B cell (primary cell): ENCODE results near the gene NUP98. TPM values are rescaled to one million over a fixed set of nuclear protein-coding genes. Genes with fewer than 3 reads are reported as not detected.

ENCODE experiments used
- ATAC-seq: fragments of 200-7000 bp; cut with Tn5 transposase; one replicate; pipeline ENCODE4 v1.10.0; 2021; ENCODE audit warnings: low read depth, mild to moderate bottlenecking, moderate number of reproducible peaks, moderate library complexity
- CTCF ChIA-PET: fragments of 350-600 bp; sonication (Branson Sonifier 250); formaldehyde crosslinking; loops from one replicate; lab custom pipeline; 2021; ENCODE audit warnings: antibody characterized with exemption, inconsistent platforms; lab: Charles Lee
- POLR2A ChIA-PET: fragments of 350-600 bp; sonication (Branson Sonifier 250); formaldehyde crosslinking; loops from one replicate; lab custom pipeline; 2021; ENCODE audit warnings: antibody characterized with exemption; lab: Charles Lee
- DNase-seq: peaks from one replicate; pipeline ENCODE4 v3.0.0; 2013
- H2AFZ ChIP-seq: 2 replicates; pipeline ENCODE4 v1.6.1; 2012; ENCODE audit warnings: mild to moderate bottlenecking, low read depth, low read length; ENCODE audit not compliant: insufficient read depth, poor library complexity, severe bottlenecking
- H3K27ac ChIP-seq, 2 donors: 1 replicate in 1 of 2; 2 replicates in 1 of 2; pipeline ENCODE4 v1.5.1; 2012 to 2013; ENCODE audit warnings: low read length in 2 of 2, mild to moderate bottlenecking in 2 of 2, moderate library complexity in 1 of 2
- H3K27me3 ChIP-seq, 4 experiments: fragments of 200-600 bp in 1 of 4; sonication (generic) in 1 of 4; replicated peaks in 1 of 4; 1 replicate in 2 of 4; 2 replicates in 2 of 4; pipeline versions ENCODE4 v1.6.1 to v1.7.0; 2013 to 2016; ENCODE audit warnings: low read length in 3 of 4, mild to moderate bottlenecking in 2 of 4, mixed read lengths in 1 of 4, moderate library complexity in 1 of 4; ENCODE audit not compliant: insufficient read depth in 4 of 4, control insufficient read depth in 3 of 4; ENCODE audit errors: control extremely low read depth in 1 of 4
- H3K36me3 ChIP-seq, 2 experiments: replicated peaks in 1 of 2; 1 replicate in 1 of 2; 2 replicates in 1 of 2; pipeline versions ENCODE4 v1.6.1 to v1.7.1; 2013; ENCODE audit warnings: low read length in 1 of 2; ENCODE audit not compliant: insufficient read depth in 2 of 2, control insufficient read depth in 1 of 2; ENCODE audit errors: control extremely low read depth in 1 of 2, extremely low read depth in 1 of 2
- H3K4me1 ChIP-seq, 2 donors: fragments of 200-600 bp in 1 of 2; sonication (generic) in 1 of 2; 1 replicate in 1 of 2; 2 replicates in 1 of 2; pipeline versions ENCODE4 v1.5.1 to v1.6.1; 2013 to 2017; ENCODE audit warnings: low read length in 2 of 2; ENCODE audit not compliant: control insufficient read depth in 2 of 2, insufficient read depth in 2 of 2
- H3K4me2 ChIP-seq: replicated peaks from 2 replicates; pipeline ENCODE3; 2012; ENCODE audit warnings: mild to moderate bottlenecking, low read depth, low read length; ENCODE audit not compliant: poor library complexity, severe bottlenecking
- H3K4me3 ChIP-seq, 5 experiments: fragments of 200-600 bp in 1 of 5; sonication (generic) in 1 of 5; 1 replicate in 3 of 5; 2 replicates in 2 of 5; pipeline versions ENCODE4 v1.5.1 to v1.7.0; 2011 to 2016; ENCODE audit warnings: low read length in 4 of 5, mild to moderate bottlenecking in 4 of 5, low read depth in 2 of 5, control low read depth in 1 of 5, moderate library complexity in 1 of 5; ENCODE audit not compliant: insufficient read depth in 1 of 5; ENCODE audit errors: control extremely low read depth in 1 of 5, extremely low read depth in 1 of 5
- H3K79me2 ChIP-seq: fragments of 200-600 bp; sonication (generic); one replicate; pipeline ENCODE4 v1.6.0; 2016; ENCODE audit warnings: low read length; ENCODE audit not compliant: control insufficient read depth, insufficient read depth
- H3K9ac ChIP-seq: fragments of 200-600 bp; sonication (generic); 2 replicates; pipeline ENCODE4 v1.6.1; 2017; ENCODE audit warnings: mild to moderate bottlenecking, low read length, moderate library complexity
- H3K9me3 ChIP-seq, 3 donors: one replicate each; pipeline versions ENCODE4 v1.6.1 to v1.7.1; 2013; ENCODE audit warnings: low read length in 2 of 3; ENCODE audit not compliant: control insufficient read depth in 2 of 3, insufficient read depth in 1 of 3; ENCODE audit errors: control extremely low read depth in 1 of 3
- H4K20me1 ChIP-seq: 2 replicates; pipeline ENCODE4 v1.6.0; 2012; ENCODE audit warnings: mild to moderate bottlenecking, low read length; ENCODE audit not compliant: insufficient read depth, control insufficient read depth, poor library complexity, severe bottlenecking
- H3K27ac Mint-ChIP-seq: one replicate; pipeline ENCODE4 v1.8.0; 2021; ENCODE audit warnings: mixed read lengths
- H3K27me3 Mint-ChIP-seq: one replicate; pipeline ENCODE4 v1.8.0; 2021; ENCODE audit warnings: mixed read lengths
- H3K4me1 Mint-ChIP-seq: one replicate; pipeline ENCODE4 v1.8.0; 2021; ENCODE audit warnings: mixed read lengths
- H3K4me3 Mint-ChIP-seq: one replicate; pipeline ENCODE4 v1.8.0; 2021; ENCODE audit warnings: mixed read lengths
- H3K9me3 Mint-ChIP-seq: one replicate; pipeline ENCODE4 v1.8.0; 2022; ENCODE audit warnings: mixed read lengths; ENCODE audit not compliant: insufficient read depth
- CTCF ChIP-seq: fragments of 200-600 bp; IDR thresholded peaks from one replicate; pipeline ENCODE4 v1.8.0; 2022; ENCODE audit warnings: antibody characterized with exemption, mild to moderate bottlenecking
- EZH2 ChIP-seq: IDR thresholded peaks from 2 replicates; pipeline ENCODE4 v1.6.1; 2012; ENCODE audit warnings: borderline replicate concordance, low read depth, mild to moderate bottlenecking, moderate library complexity, low read length; ENCODE audit not compliant: insufficient read depth, poor library complexity, severe bottlenecking
- WGBS: methylation state at CpG from one replicate; pipeline ENCODE4 v1.1.5; 2013; ENCODE audit warnings: missing lambda C conversion rate; ENCODE audit not compliant: insufficient coverage; 5-methylcytosine and 5-hydroxymethylcytosine counted together
- intact Hi-C: fragments of 100-400 bp; cut with micrococcal nuclease; formaldehyde crosslinking; loops from one replicate; pipeline ENCODE4 v1.10.0; 2022
- polyA plus RNA-seq: library from polyadenylated mRNA; depleted of rRNA; stranded (reverse); fragments of >200 nt; gene quantifications from 2 replicates; pipeline ENCODE4 v1.2.3, GENCODE V29; 2012
- total RNA-seq, 2 donors: library from RNA; stranded (reverse); fragments of 120-200 nt in 1 of 2; gene quantifications; 1 replicate in 1 of 2; 2 replicates in 1 of 2; pipeline versions ENCODE4 v1.2.3 to v1.2.4, GENCODE V29; 2013 to 2022

NUP98 gene
- total and polyA plus RNA-seq, 2 donors (not counting 1 experiment from before 2014, with no cell fraction given): 99.8 to 111 TPM

DNA sequence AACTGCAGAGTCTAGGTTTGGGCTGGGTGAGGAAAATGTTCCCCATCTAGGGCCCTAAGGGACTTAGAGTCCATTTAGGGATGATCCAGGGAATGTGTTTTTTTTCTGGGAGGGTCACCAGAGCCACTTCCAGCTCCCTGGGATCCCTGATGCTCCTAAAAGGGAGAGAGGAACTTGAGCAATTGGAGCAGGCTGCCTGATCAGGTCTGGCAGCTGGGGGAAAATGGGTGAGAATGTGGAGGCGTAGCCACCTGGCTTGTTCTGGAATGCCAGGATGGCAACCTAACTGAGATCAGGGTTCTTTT, 12.2 kb upstream of the NUP98 start:
- H3K27ac ChIP-seq: no peak overlapping the region
- H3K4me3 Mint-ChIP-seq: no peak overlapping the region
- H3K9me3 ChIP-seq: no peaks in the 10 kb centered on the region
- TF ChIP-seq EZH2 (no peak), CTCF (no peak)
- intact Hi-C loops: loop anchor here (2.0 to 5.0 kb wide), 2 partner anchors 25 to 47 kb away; no protein-coding TSS in a partner anchor
- no peaks in the 10 kb centered on the region for H3K9me3 Mint-ChIP-seq
- peaks cover 6 to 17% of the 10 kb centered on the region in 2 donors for H3K4me1 ChIP-seq
- H3K4me3 ChIP-seq: no peak overlapping the region
- H3K9ac ChIP-seq: no peak overlapping the region
- H3K27me3 ChIP-seq: no peaks in the 10 kb centered on the region
- H3K36me3 ChIP-seq: no peaks in the 10 kb centered on the region
- H3K4me2 ChIP-seq: no peak overlapping the region
- no peak overlapping the region for H3K27ac Mint-ChIP-seq
- WGBS: 100% methylated on average over 1 of the region's 1 CpG
- H2AFZ ChIP-seq: no peak overlapping the region
- H3K4me1 Mint-ChIP-seq: peaks cover 11% of the 10 kb centered on the region
- POLR2A ChIA-PET: interaction anchor here (1.0 to 2.6 kb wide), 2 partner anchors 31 to 263 kb away, joined by 3 to 19 read pairs; partner anchors contain the start of gene RHOG
- ATAC-seq (no peak), DNase-seq (no peak)
- CTCF ChIA-PET: interaction anchor here (0.9 to 8.7 kb wide), 20 partner anchors 8 to 264 kb away, joined by 3 to 85 read pairs (median 4); partner anchors contain the start of genes NUP98, RHOG and STIM1
- H3K79me2 ChIP-seq: peaks cover 9% of the 10 kb centered on the region
- no peaks in the 10 kb centered on the region for H4K20me1 ChIP-seq
- H3K27me3 Mint-ChIP-seq: no peaks in the 10 kb centered on the region

DNA sequence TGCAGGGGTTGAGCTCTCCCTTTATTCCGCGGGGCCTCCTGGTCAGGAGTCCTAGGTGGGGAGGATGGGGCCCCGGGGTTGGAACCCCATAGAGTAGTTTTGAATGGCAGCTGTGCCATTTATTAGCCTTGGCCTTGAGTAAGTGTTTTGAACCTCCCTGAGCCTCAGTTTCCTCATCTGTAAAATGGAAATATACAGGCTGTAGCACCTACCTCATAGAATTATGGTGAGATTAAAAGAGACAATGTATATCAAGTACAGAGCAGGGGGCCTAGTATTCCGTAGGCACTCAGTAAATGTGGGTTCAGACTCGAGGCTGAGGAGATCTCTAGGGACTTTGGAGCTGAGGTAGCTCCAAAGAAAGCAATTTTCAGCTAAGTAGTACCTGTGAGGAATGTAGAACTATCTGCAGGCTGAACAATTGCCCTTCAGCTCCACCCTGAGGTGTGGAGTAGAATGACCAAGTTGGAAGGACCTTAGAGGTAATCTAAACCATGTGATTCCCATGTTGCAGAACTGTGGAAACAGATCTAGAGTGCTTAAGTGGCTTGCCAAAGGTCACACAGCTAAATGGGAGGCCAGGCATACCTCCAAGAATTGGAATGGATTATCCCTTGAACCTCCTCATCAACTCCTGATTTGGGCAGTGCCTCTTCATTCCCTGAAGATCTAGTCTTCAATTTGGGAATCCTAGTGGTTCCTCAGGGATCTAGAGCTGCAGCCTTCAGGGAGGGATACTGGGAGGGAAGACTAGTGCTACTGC, 11.7 kb upstream of the NUP98 start:
- Histone ChIP-seq H3K27ac (peak overlapping the region in 1 of 2 donors; percentile 59), H3K9ac (peak overlapping the region; percentile 90), H4K20me1 (no peaks in the 10 kb centered on the region), H2AFZ (peak overlapping the region; percentile 97), H3K79me2 (peaks cover 9% of the 10 kb centered on the region), H3K4me3 (peak overlapping the region; percentile 91 to 99 (median 96)), H3K36me3 (no peaks in the 10 kb centered on the region), H3K4me1 (peaks cover 6 to 17% of the 10 kb centered on the region in 2 donors), H3K4me2 (peak overlapping the region; percentile 98), H3K9me3 (no peaks in the 10 kb centered on the region), H3K27me3 (no peaks in the 10 kb centered on the region)
- ChIA-PET CTCF (interaction anchor here (0.6 to 8.7 kb wide), 34 partner anchors 9 to 264 kb away, joined by 3 to 85 read pairs (median 4); partner anchors contain the start of genes NUP98, RHOG and STIM1), POLR2A (interaction anchor here (0.6 to 2.6 kb wide), 4 partner anchors 11 to 263 kb away, joined by 3 to 19 read pairs (median 3); partner anchors contain the start of gene RHOG)
- 40% methylated on average over 2 of the region's 5 CpGs for WGBS
- Mint-ChIP-seq H3K9me3 (no peaks in the 10 kb centered on the region), H3K27me3 (no peaks in the 10 kb centered on the region), H3K4me3 (peak overlapping the region; percentile 98), H3K4me1 (peaks cover 11% of the 10 kb centered on the region), H3K27ac (peak overlapping the region; percentile 74)
- intact Hi-C loops: loop anchor here (1.0 to 5.0 kb wide), 4 partner anchors 12 to 47 kb away; partner anchors contain the start of gene NUP98
- ATAC-seq (peak; percentile 75), DNase-seq (peak; percentile 74)
- TF ChIP-seq CTCF (peak; percentile 71), EZH2 (no peak)
